Measurements from ENCODE around the gene PLAU. TPM values are rescaled to one million over a fixed set of nuclear protein-coding genes. Genes with fewer than 3 reads are reported as not detected.

Gene PLAU
- total and polyA plus RNA-seq, 9 of the 15 experiments (the other 6 are each of a cell fraction or from before 2014, with no cell fraction given) = 2.1 to 16.9 (median 3.3) TPM

DNA sequence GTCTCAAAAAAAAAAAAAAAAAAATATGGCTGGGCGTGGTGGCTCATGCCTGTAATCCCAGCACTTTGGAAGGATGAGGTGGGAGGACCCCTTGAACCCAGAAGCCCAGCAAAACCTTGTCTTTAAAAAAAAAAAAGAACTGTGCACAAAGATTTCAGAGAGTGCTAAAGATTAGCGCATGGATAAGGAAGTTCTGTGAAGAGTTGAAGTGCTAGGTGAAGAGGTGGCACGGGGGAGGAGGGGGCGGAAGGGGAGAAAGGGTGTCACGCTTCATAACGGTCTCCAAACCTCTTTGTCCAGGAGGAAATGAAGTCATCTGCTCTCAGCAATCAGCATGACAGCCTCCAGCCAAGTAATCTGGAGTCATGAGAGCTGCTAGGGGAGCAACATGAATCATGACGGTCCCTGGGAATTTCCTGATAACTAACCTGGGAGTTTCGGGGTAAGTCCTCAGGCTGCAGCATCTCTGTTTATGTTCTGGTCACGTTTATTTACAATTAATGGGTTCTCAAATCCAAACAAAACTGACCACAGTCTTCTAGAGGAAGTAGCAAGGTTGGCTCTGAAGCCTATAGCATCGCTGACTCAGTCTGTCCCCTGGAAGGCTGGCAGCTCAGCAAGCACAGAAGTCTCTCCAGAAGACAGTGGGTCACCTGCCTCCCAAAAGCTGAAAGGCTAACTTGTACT, 1.9 kb upstream of the PLAU start (continued):
- TF ChIP-seq NR2C2 (CRISPR knock-in tag; IDR thresholded peaks at IDR 0.05) (no peak), NR2C2 (tag; IDR thresholded peaks at IDR 0.05) (peak; percentile 63), TRIM28 (IDR thresholded peaks at IDR 0.05) (peak; percentile 98), HNRNPL (IDR thresholded peaks at IDR 0.05; ENCODE audit: low read depth, low read length) (no peak), SMARCA4 (IDR thresholded peaks at IDR 0.05) (peak; percentile 87), NFXL1 (CRISPR knock-in tag; IDR thresholded peaks at IDR 0.05) (no peak), NFIC (IDR thresholded peaks at IDR 0.05) (no peak; the same call in 1 of the 2 replicates), BRCA1 (IDR thresholded peaks at IDR 0.05) (no peak), BRCA1 (CRISPR knock-in tag; IDR thresholded peaks at IDR 0.05) (no peak), LEF1 (IDR thresholded peaks at IDR 0.05) (peak; percentile 86), ZNF3 (CRISPR knock-in tag; IDR thresholded peaks at IDR 0.05) (no peak), RCOR1 (IDR thresholded peaks at IDR 0.05; ENCODE audit: borderline replicate concordance in 1 of 2, low read depth in 2 of 2, low read length in 2 of 2) (peak in 1 of 2 experiments; percentile 92; a peak in 2 of 4 replicates), ZZZ3 (IDR thresholded peaks at IDR 0.05) (no peak)
- TF ChIP-seq, protein P1, sequence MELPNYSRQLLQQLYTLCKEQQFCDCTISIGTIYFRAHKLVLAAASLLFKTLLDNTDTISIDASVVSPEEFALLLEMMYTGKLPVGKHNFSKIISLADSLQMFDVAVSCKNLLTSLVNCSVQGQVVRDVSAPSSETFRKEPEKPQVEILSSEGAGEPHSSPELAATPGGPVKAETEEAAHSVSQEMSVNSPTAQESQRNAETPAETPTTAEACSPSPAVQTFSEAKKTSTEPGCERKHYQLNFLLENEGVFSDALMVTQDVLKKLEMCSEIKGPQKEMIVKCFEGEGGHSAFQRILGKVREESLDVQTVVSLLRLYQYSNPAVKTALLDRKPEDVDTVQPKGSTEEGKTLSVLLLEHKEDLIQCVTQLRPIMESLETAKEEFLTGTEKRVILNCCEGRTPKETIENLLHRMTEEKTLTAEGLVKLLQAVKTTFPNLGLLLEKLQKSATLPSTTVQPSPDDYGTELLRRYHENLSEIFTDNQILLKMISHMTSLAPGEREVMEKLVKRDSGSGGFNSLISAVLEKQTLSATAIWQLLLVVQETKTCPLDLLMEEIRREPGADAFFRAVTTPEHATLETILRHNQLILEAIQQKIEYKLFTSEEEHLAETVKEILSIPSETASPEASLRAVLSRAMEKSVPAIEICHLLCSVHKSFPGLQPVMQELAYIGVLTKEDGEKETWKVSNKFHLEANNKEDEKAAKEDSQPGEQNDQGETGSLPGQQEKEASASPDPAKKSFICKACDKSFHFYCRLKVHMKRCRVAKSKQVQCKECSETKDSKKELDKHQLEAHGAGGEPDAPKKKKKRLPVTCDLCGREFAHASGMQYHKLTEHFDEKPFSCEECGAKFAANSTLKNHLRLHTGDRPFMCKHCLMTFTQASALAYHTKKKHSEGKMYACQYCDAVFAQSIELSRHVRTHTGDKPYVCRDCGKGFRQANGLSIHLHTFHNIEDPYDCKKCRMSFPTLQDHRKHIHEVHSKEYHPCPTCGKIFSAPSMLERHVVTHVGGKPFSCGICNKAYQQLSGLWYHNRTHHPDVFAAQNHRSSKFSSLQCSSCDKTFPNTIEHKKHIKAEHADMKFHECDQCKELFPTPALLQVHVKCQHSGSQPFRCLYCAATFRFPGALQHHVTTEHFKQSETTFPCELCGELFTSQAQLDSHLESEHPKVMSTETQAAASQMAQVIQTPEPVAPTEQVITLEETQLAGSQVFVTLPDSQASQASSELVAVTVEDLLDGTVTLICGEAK (IDR thresholded peaks at IDR 0.05) = peak; percentile 70
- TF ChIP-seq, protein P1 (CRISPR knock-in tag; IDR thresholded peaks at IDR 0.05) = no peak
- TF ChIP-seq, protein P2, sequence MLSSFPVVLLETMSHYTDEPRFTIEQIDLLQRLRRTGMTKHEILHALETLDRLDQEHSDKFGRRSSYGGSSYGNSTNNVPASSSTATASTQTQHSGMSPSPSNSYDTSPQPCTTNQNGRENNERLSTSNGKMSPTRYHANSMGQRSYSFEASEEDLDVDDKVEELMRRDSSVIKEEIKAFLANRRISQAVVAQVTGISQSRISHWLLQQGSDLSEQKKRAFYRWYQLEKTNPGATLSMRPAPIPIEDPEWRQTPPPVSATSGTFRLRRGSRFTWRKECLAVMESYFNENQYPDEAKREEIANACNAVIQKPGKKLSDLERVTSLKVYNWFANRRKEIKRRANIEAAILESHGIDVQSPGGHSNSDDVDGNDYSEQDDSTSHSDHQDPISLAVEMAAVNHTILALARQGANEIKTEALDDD (IDR thresholded peaks at IDR 0.05) = peak; percentile 65; the same call in 1 of the 2 replicates
- TF ChIP-seq, protein P3, sequence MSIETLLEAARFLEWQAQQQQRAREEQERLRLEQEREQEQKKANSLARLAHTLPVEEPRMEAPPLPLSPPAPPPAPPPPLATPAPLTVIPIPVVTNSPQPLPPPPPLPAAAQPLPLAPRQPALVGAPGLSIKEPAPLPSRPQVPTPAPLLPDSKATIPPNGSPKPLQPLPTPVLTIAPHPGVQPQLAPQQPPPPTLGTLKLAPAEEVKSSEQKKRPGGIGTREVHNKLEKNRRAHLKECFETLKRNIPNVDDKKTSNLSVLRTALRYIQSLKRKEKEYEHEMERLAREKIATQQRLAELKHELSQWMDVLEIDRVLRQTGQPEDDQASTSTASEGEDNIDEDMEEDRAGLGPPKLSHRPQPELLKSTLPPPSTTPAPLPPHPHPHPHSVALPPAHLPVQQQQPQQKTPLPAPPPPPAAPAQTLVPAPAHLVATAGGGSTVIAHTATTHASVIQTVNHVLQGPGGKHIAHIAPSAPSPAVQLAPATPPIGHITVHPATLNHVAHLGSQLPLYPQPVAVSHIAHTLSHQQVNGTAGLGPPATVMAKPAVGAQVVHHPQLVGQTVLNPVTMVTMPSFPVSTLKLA (conservative IDR thresholded peaks at IDR 0.05) = peak in 1 of 2 experiments; percentile 56; a peak in 2 of 4 replicates
- TF ChIP-seq, protein P4, sequence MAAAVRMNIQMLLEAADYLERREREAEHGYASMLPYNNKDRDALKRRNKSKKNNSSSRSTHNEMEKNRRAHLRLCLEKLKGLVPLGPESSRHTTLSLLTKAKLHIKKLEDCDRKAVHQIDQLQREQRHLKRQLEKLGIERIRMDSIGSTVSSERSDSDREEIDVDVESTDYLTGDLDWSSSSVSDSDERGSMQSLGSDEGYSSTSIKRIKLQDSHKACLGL (CRISPR knock-in tag; IDR thresholded peaks at IDR 0.05; ENCODE audit: borderline replicate concordance, poor library complexity, severe bottlenecking) = no peak

Measured in K562 (cell line).